ENCODE measurements around the gene ENGASE.

Gene ENGASE

GRCh38 chr17:79041041-79041570, 33.5 kb upstream of the ENGASE start:
- DNase-seq = no peak

GRCh38 chr17:79041723-79042420, 32.8 kb upstream of the ENGASE start:
- DNase-seq = no peak

- DNase-seq = no peak
Observed at GRCh38 chr17:79042421-79043190, 32.0 kb upstream of the ENGASE start.

- DNase-seq = no peak
Observed at GRCh38 chr17:79043191-79043930, 31.3 kb upstream of the ENGASE start.

GRCh38 chr17:79043931-79044320, 30.7 kb upstream of the ENGASE start:
- no peak for DNase-seq

- no peak for DNase-seq
Observed at GRCh38 chr17:79044462-79044861, 30.2 kb upstream of the ENGASE start.

- no peak for DNase-seq
Observed at GRCh38 chr17:79045001-79045729, 29.5 kb upstream of the ENGASE start.

- peak; percentile 17 for DNase-seq
Observed at GRCh38 chr17:79045842-79046196, 28.8 kb upstream of the ENGASE start.

- no peak for DNase-seq
Observed at GRCh38 chr17:79046197-79046915, 28.3 kb upstream of the ENGASE start.

- no peak for DNase-seq
Observed at GRCh38 chr17:79046916-79047280, 27.7 kb upstream of the ENGASE start.

GRCh38 chr17:79047291-79047920, 27.2 kb upstream of the ENGASE start:
- DNase-seq = no peak

GRCh38 chr17:79047923-79048825, 26.4 kb upstream of the ENGASE start:
- DNase-seq = no peak

- no peak for DNase-seq
Observed at GRCh38 chr17:79048826-79049755, 25.5 kb upstream of the ENGASE start.

GRCh38 chr17:79049821-79050220, 24.8 kb upstream of the ENGASE start:
- no peak for DNase-seq

- DNase-seq = no peak
Observed at GRCh38 chr17:79050551-79050950, 24.1 kb upstream of the ENGASE start.

- DNase-seq = no peak
Observed at GRCh38 chr17:79051306-79051705, 23.3 kb upstream of the ENGASE start.

- no peak for DNase-seq
Observed at GRCh38 chr17:79052131-79052530, 22.5 kb upstream of the ENGASE start.

- no peak for DNase-seq
Observed at GRCh38 chr17:79053251-79053925, 21.2 kb upstream of the ENGASE start.

Measured in NK-92 treated with Interleukin-12 subunit alpha and Interleukin-12 subunit beta, amount 100 ng/mL, for 24 hours (cell line).